Stimulated activated CD4-positive, alpha-beta T cell treated with anti-CD3 and anti-CD28 coated beads, Interleukin-15, amount 100 ng/mL, for 48 hours (primary cell): ENCODE data around the gene CCNF.
"Not testable (repeated sequence)": the region's sequence is repeated elsewhere in the genome, so short reads cannot be mapped to it uniquely, and the experiment has no call there.

Experiments
- DNase-seq, 2 donors: peaks; one replicate each; pipeline ENCODE4 v3.0.0-alpha.2; 2020; ENCODE audit warnings: low read depth in 2 of 2

The CCNF gene

GRCh38 chr16:2471016-2471652, 41.9 kb downstream of the CCNF start, which contains the start of gene NTN3:
NTN3 (plus strand) TSS chr16:2471297; CDS start chr16:2471702, 405 bp downstream.
- no peak for DNase-seq

GRCh38 chr16:2471653-2472487, 42.6 kb downstream of the CCNF start:
- no peak for DNase-seq

- no peak for DNase-seq
These were observed 43.2 kb downstream of the CCNF start for GRCh38 chr16:2472488-2472864.

- no peak for DNase-seq
These were observed 43.7 kb downstream of the CCNF start for GRCh38 chr16:2472885-2473445.

GRCh38 chr16:2473446-2473926, 44.2 kb downstream of the CCNF start:
- no peak for DNase-seq

- DNase-seq: no peak
These were observed 45.0 kb downstream of the CCNF start for GRCh38 chr16:2473999-2474876.

GRCh38 chr16:2474877-2475412, 45.7 kb downstream of the CCNF start, which contains the start of gene TBC1D24:
TBC1D24 (plus strand) TSS chr16:2475127; CDS start chr16:2496149, 21,022 bp downstream.
- peak; percentile 58 to 80 for DNase-seq

- DNase-seq: peak in 1 of 2 donors; percentile 42
These were observed 46.4 kb downstream of the CCNF start for GRCh38 chr16:2475413-2476344.

- DNase-seq: no peak
These were observed 47.1 kb downstream of the CCNF start for GRCh38 chr16:2476345-2476720.

- no peak for DNase-seq
These were observed 47.5 kb downstream of the CCNF start for GRCh38 chr16:2476741-2477140.

GRCh38 chr16:2477327-2477726, 48.1 kb downstream of the CCNF start:
- DNase-seq: no peak

GRCh38 chr16:2478279-2478678, 49.0 kb downstream of the CCNF start:
- no peak for DNase-seq

GRCh38 chr16:2479996-2480395, 50.7 kb downstream of the CCNF start:
- DNase-seq: not testable (repeated sequence)

- DNase-seq: no peak
These were observed 51.7 kb downstream of the CCNF start for GRCh38 chr16:2480948-2481347.

GRCh38 chr16:2481676-2482075, 52.4 kb downstream of the CCNF start:
- DNase-seq: no peak

- DNase-seq: no peak
These were observed 53.0 kb downstream of the CCNF start for GRCh38 chr16:2482249-2482648.

- DNase-seq: no peak
These were observed 53.7 kb downstream of the CCNF start for GRCh38 chr16:2482708-2483534.

- no peak for DNase-seq
These were observed 55.0 kb downstream of the CCNF start for GRCh38 chr16:2483939-2484897.
